ENCODE measurements around the gene LZTS2. TPM values are rescaled to one million over a fixed set of nuclear protein-coding genes. Genes with fewer than 3 reads are reported as not detected.
A peak's percentile ranks its signal among the peaks of the same experiment; 100 is the strongest.

LZTS2 gene
- total RNA-seq, 6 experiments from 2014 or later = 5.6 to 17.5 (median 11.0) TPM

- no peak for ATAC-seq
- Histone ChIP-seq H3K27ac (no peak overlapping the region), H3K27me3 (no peaks in the 10 kb centered on the region), H3K36me3 (peaks cover 0 to 7% (median 2%) of the 10 kb centered on the region in 4 donors), H3K9me3 (no peaks in the 10 kb centered on the region), H3K4me3 (no peak overlapping the region), H3K4me1 (peaks cover 0 to 28% (median 8%) of the 10 kb centered on the region in 4 donors)
- DNase-seq = no peak
- intact Hi-C loops (cut with DNase I) = no loop called here
- 66% methylated on average over 4 of the region's 5 CpGs for WGBS (ENCODE audit: insufficient coverage, low coverage, low lambda C conversion rate, missing lambda C conversion rate)
- TF ChIP-seq CTCF (IDR thresholded peaks at IDR 0.05) = no peak
- no peak for TF ChIP-seq POLR2A (IDR thresholded peaks at IDR 0.05)
These were observed 33.8 kb upstream of the LZTS2 start for GRCh38 chr10:100965820-100966219.

- Histone ChIP-seq H3K4me3 (no peak overlapping the region), H3K4me1 (peaks cover 0 to 33% (median 10%) of the 10 kb centered on the region in 4 donors), H3K27ac (no peak overlapping the region), H3K9me3 (no peaks in the 10 kb centered on the region), H3K36me3 (peaks cover 0 to 7% (median 2%) of the 10 kb centered on the region in 4 donors), H3K27me3 (no peaks in the 10 kb centered on the region)
- 67% methylated on average over 1 of the region's 2 CpGs for WGBS (ENCODE audit: insufficient coverage, low coverage, low lambda C conversion rate, missing lambda C conversion rate)
- no peak for TF ChIP-seq CTCF (IDR thresholded peaks at IDR 0.05)
- TF ChIP-seq POLR2A (IDR thresholded peaks at IDR 0.05) = no peak
- ATAC-seq = no peak
- intact Hi-C loops (cut with DNase I) = no loop called here
- no peak for DNase-seq
These were observed 32.7 kb upstream of the LZTS2 start for GRCh38 chr10:100966887-100967286.

GRCh38 chr10:100967332-100967731 lies 32.3 kb upstream of the LZTS2 start:
- DNase-seq (no peak), ATAC-seq (no peak)
- Histone ChIP-seq H3K27me3 (no peaks in the 10 kb centered on the region), H3K4me1 (peaks cover 0 to 37% (median 14%) of the 10 kb centered on the region in 4 donors), H3K4me3 (no peak overlapping the region), H3K9me3 (no peaks in the 10 kb centered on the region), H3K27ac (no peak overlapping the region), H3K36me3 (peaks cover 0 to 7% (median 2%) of the 10 kb centered on the region in 4 donors)
- TF ChIP-seq POLR2A (IDR thresholded peaks at IDR 0.05) = no peak
- no peak for TF ChIP-seq CTCF (IDR thresholded peaks at IDR 0.05)
- intact Hi-C loops (cut with DNase I) = no loop called here
- 86% methylated on average over 1 of the region's 2 CpGs for WGBS (ENCODE audit: insufficient coverage, low coverage, low lambda C conversion rate, missing lambda C conversion rate)

- peaks cover 0 to 43% (median 17%) of the 10 kb centered on the region in 4 donors for H3K4me1 ChIP-seq
- 60% methylated on average over 1 of the region's 2 CpGs for WGBS (ENCODE audit: insufficient coverage, low coverage, low lambda C conversion rate, missing lambda C conversion rate)
- intact Hi-C loops (cut with DNase I) = no loop called here
- H3K27me3 ChIP-seq = no peaks in the 10 kb centered on the region
- ATAC-seq = no peak
- H3K36me3 ChIP-seq = peaks cover 0 to 5% (median 2%) of the 10 kb centered on the region in 4 donors
- TF ChIP-seq POLR2A (IDR thresholded peaks at IDR 0.05) = no peak
- TF ChIP-seq CTCF (IDR thresholded peaks at IDR 0.05) = no peak
- peak overlapping the region in 1 of 3 donors; percentile 97 for H3K4me3 ChIP-seq
- H3K27ac ChIP-seq = no peak overlapping the region
- no peaks in the 10 kb centered on the region for H3K9me3 ChIP-seq
- no peak for DNase-seq
These were observed 31.4 kb upstream of the LZTS2 start for GRCh38 chr10:100968062-100968736.

All from right lobe of liver (tissue), 6 donors.